ENCODE results near the gene STEEP1. TPM values are rescaled to one million over a fixed set of nuclear protein-coding genes. Genes with fewer than 3 reads are reported as not detected.
"Not testable (repeated sequence)": the region's sequence is repeated elsewhere in the genome, so short reads cannot be mapped to it uniquely, and the experiment has no call there.

Gene STEEP1
- polyA plus RNA-seq, 1 donor from 2014 or later = 63.0 TPM

GRCh38 chrX:119495734-119496726 is 69.2 kb downstream of the STEEP1 start:
- no peaks in the 10 kb centered on the region for H4K20me1 ChIP-seq (ENCODE audit: insufficient read depth)
- H3K27me3 ChIP-seq (ENCODE audit: insufficient read depth, low read depth, low read length) = no peaks in the 10 kb centered on the region
- H3K4me3 ChIP-seq (ENCODE audit: low read length) = no peak overlapping the region
- no peaks in the 10 kb centered on the region for H3K36me3 ChIP-seq (ENCODE audit: insufficient read depth, low read length)
- no peaks in the 10 kb centered on the region for H3K9me2 ChIP-seq (ENCODE audit: insufficient read depth, low read length)
- H2AFZ ChIP-seq (ENCODE audit: low read depth, low read length) = no peak overlapping the region
- H3K4me2 ChIP-seq (ENCODE audit: low read length) = no peak overlapping the region
- no peaks in the 10 kb centered on the region for H3K79me2 ChIP-seq (replicated peaks; ENCODE audit: insufficient read depth, low read length)
- H3K9ac ChIP-seq (ENCODE audit: low read length) = no peak overlapping the region
- H3K9me3 ChIP-seq (ENCODE audit: low read length) = no peaks in the 10 kb centered on the region
- TF ChIP-seq TAF1 (IDR thresholded peaks at IDR 0.05; ENCODE audit: low read depth) (no peak), MXI1 (conservative IDR thresholded peaks at IDR 0.05; ENCODE audit: poor library complexity, severe bottlenecking) (no peak), EP300 (conservative IDR thresholded peaks at IDR 0.05; ENCODE audit: poor library complexity, severe bottlenecking) (no peak), REST (IDR thresholded peaks at IDR 0.05; ENCODE audit: borderline replicate concordance) (no peak), CTCF (IDR thresholded peaks at IDR 0.05; ENCODE audit: poor library complexity, severe bottlenecking) (no peak), EZH2 (IDR thresholded peaks at IDR 0.05; ENCODE audit: borderline replicate concordance, insufficient read depth, low read length, poor library complexity, severe bottlenecking) (no peak), RAD21 (conservative IDR thresholded peaks at IDR 0.05) (no peak), POLR2AphosphoS5 (IDR thresholded peaks at IDR 0.05) (no peak), SMC3 (conservative IDR thresholded peaks at IDR 0.05; ENCODE audit: poor library complexity) (no peak)
- no peaks in the 10 kb centered on the region for H3F3A ChIP-seq (ENCODE audit: insufficient read depth, low read length, poor library complexity, severe bottlenecking)
- no peak overlapping the region for H3K27ac ChIP-seq (ENCODE audit: low read length)

- H3K9me2 ChIP-seq (ENCODE audit: insufficient read depth, low read length); H3K9me3 ChIP-seq (ENCODE audit: low read length); H3K4me2 ChIP-seq (ENCODE audit: low read length); H3F3A ChIP-seq (ENCODE audit: insufficient read depth, low read length, poor library complexity, severe bottlenecking); H3K36me3 ChIP-seq (ENCODE audit: insufficient read depth, low read length); H3K79me2 ChIP-seq (replicated peaks; ENCODE audit: insufficient read depth, low read length); H3K9ac ChIP-seq (ENCODE audit: low read length); H2AFZ ChIP-seq (ENCODE audit: low read depth, low read length); H4K20me1 ChIP-seq (ENCODE audit: insufficient read depth); H3K27ac ChIP-seq (ENCODE audit: low read length); H3K4me3 ChIP-seq (ENCODE audit: low read length); H3K27me3 ChIP-seq (ENCODE audit: insufficient read depth, low read depth, low read length): not testable (repeated sequence)
Measured at GRCh38 chrX:119493851-119494495, 71.2 kb downstream of the STEEP1 start.
